Right atrium auricular region (tissue), 2 donors: ENCODE data around the gene HACD3. TPM values are rescaled to one million over a fixed set of nuclear protein-coding genes. Genes with fewer than 3 reads are reported as not detected.

Experiments
- DNase-seq: peaks from one replicate; pipeline ENCODE4 v3.0.0-alpha.2; 2019; ENCODE audit warnings: low spot score
- H3K27ac ChIP-seq, 2 donors: fragments of 200-600 bp; sonication (generic); 1 replicate in 1 of 2; 2 replicates in 1 of 2; pipeline ENCODE4 v1.5.1; 2016 to 2019
- H3K27me3 ChIP-seq, 2 donors: fragments of 200-600 bp; sonication (generic); one replicate each; pipeline versions ENCODE4 v1.5.1 to v1.6.0; 2017 to 2019
- H3K36me3 ChIP-seq: fragments of 200-600 bp; sonication (generic); one replicate; pipeline ENCODE4 v1.5.1; 2016
- H3K4me1 ChIP-seq, 2 donors: fragments of 200-600 bp; sonication (generic); one replicate each; pipeline versions ENCODE4 v1.5.1 to v1.6.0; 2017 to 2019
- H3K4me3 ChIP-seq, 2 donors: fragments of 200-600 bp; sonication (generic); 1 replicate in 1 of 2; 2 replicates in 1 of 2; pipeline ENCODE4 v1.5.1; 2017 to 2019; ENCODE audit warnings: mild to moderate bottlenecking in 1 of 2, moderate library complexity in 1 of 2
- H3K9me3 ChIP-seq, 2 donors: fragments of 200-600 bp; sonication (generic); one replicate each; pipeline ENCODE4 v1.5.1; 2019
- CTCF ChIP-seq, 2 donors: fragments of 200-600 bp; sonication (generic); IDR thresholded peaks; one replicate each; pipeline ENCODE4 v1.5.1; 2019; ENCODE audit warnings: antibody characterized with exemption in 2 of 2
- total RNA-seq, 2 donors: library from RNA; depleted of rRNA; stranded (reverse); fragments of >200 nt; gene quantifications; one replicate each; pipeline ENCODE4 v1.1.0, GENCODE V29; 2016

The HACD3 gene
- total RNA-seq, 2 donors from 2014 or later: 15.3 to 20.5 TPM

- Histone ChIP-seq H3K27ac (no peak overlapping the region), H3K9me3 (no peaks in the 10 kb centered on the region), H3K4me3 (no peak overlapping the region), H3K36me3 (peaks cover 41% of the 10 kb centered on the region), H3K27me3 (no peaks in the 10 kb centered on the region), H3K4me1 (no peaks in the 10 kb centered on the region)
- TF ChIP-seq CTCF (IDR thresholded peaks at IDR 0.05): no peak
- no peak for DNase-seq
Measured at GRCh38 chr15:65558997-65559760, 28.9 kb downstream of the HACD3 start.

GRCh38 chr15:65559941-65560340, 29.7 kb downstream of the HACD3 start:
- Histone ChIP-seq H3K27me3 (no peaks in the 10 kb centered on the region), H3K9me3 (no peaks in the 10 kb centered on the region), H3K36me3 (peaks cover 42% of the 10 kb centered on the region), H3K27ac (no peak overlapping the region), H3K4me1 (no peaks in the 10 kb centered on the region), H3K4me3 (no peak overlapping the region)
- DNase-seq: no peak
- no peak for TF ChIP-seq CTCF (IDR thresholded peaks at IDR 0.05)

GRCh38 chr15:65561934-65562333, 31.7 kb downstream of the HACD3 start:
- Histone ChIP-seq H3K4me3 (no peak overlapping the region), H3K27ac (no peak overlapping the region), H3K9me3 (no peaks in the 10 kb centered on the region), H3K36me3 (peaks cover 40% of the 10 kb centered on the region), H3K4me1 (no peaks in the 10 kb centered on the region), H3K27me3 (no peaks in the 10 kb centered on the region)
- DNase-seq: no peak
- no peak for TF ChIP-seq CTCF (IDR thresholded peaks at IDR 0.05)

- peaks cover 44% of the 10 kb centered on the region for H3K36me3 ChIP-seq
- H3K9me3 ChIP-seq: no peaks in the 10 kb centered on the region
- no peak overlapping the region for H3K4me3 ChIP-seq
- no peak overlapping the region for H3K27ac ChIP-seq
- H3K27me3 ChIP-seq: no peaks in the 10 kb centered on the region
- TF ChIP-seq CTCF (IDR thresholded peaks at IDR 0.05): no peak
- H3K4me1 ChIP-seq: no peaks in the 10 kb centered on the region
- DNase-seq: no peak
Measured at GRCh38 chr15:65569728-65570127, 39.5 kb downstream of the HACD3 start.

- no peak overlapping the region for H3K4me3 ChIP-seq
- TF ChIP-seq CTCF (IDR thresholded peaks at IDR 0.05): no peak
- H3K27me3 ChIP-seq: no peaks in the 10 kb centered on the region
- H3K4me1 ChIP-seq: peaks cover 0 to 9% of the 10 kb centered on the region in 2 donors
- peaks cover 30% of the 10 kb centered on the region for H3K36me3 ChIP-seq
- H3K27ac ChIP-seq: no peak overlapping the region
- no peak for DNase-seq
- H3K9me3 ChIP-seq: no peaks in the 10 kb centered on the region
Measured at GRCh38 chr15:65571971-65572370, 41.7 kb downstream of the HACD3 start.

- peaks cover 0 to 12% of the 10 kb centered on the region in 2 donors for H3K4me1 ChIP-seq
- peaks cover 51% of the 10 kb centered on the region for H3K36me3 ChIP-seq
- H3K4me3 ChIP-seq: no peak overlapping the region
- H3K27ac ChIP-seq: no peak overlapping the region
- no peak for TF ChIP-seq CTCF (IDR thresholded peaks at IDR 0.05)
- H3K9me3 ChIP-seq: no peaks in the 10 kb centered on the region
- no peak for DNase-seq
- H3K27me3 ChIP-seq: no peaks in the 10 kb centered on the region
Measured at GRCh38 chr15:65576664-65577063, 46.4 kb downstream of the HACD3 start.
